ENCODE data around the gene TINCR. TPM values are rescaled to one million over a fixed set of nuclear protein-coding genes. Genes with fewer than 3 reads are reported as not detected.

The TINCR gene
- total RNA-seq, 3 donors from 2014 or later (not counting 1 experiment from before 2014, with no cell fraction given): 1.6 to 2.2 (median 1.7) TPM

- DNase-seq: peak in 1 of 2 donors; percentile 18
- H3K4me3 Mint-ChIP-seq: no peak overlapping the region
- intact Hi-C loops (cut with micrococcal nuclease): no loop called here
These were observed 32.8 kb downstream of the TINCR start for GRCh38 chr19:5534787-5535586.

GRCh38 chr19:5533257-5533656 is 34.5 kb downstream of the TINCR start:
- Mint-ChIP-seq H3K4me3 (no peak overlapping the region), H3K27me3 (ENCODE audit: low read depth in 2 of 2) (peaks cover 7 to 16% of the 10 kb centered on the region in 2 donors), H3K4me1 (no peaks in the 10 kb centered on the region), H3K27ac (no peak overlapping the region), H3K36me3 (peaks cover 8% of the 10 kb centered on the region), H3K9me3 (peaks cover 3 to 8% of the 10 kb centered on the region in 2 donors)
- DNase-seq (no peak), ATAC-seq (no peak)
- no peak for TF ChIP-seq CTCF (IDR thresholded peaks at IDR 0.05)
- no peak overlapping the region for H3K4me3 ChIP-seq (ENCODE audit: low read length)
- intact Hi-C loops (cut with micrococcal nuclease): no loop called here
- H3K4me1 ChIP-seq (ENCODE audit: control insufficient read depth, insufficient read depth, low read length): no peaks in the 10 kb centered on the region
- H3K36me3 ChIP-seq (ENCODE audit: control insufficient read depth, insufficient read depth, low read length): no peaks in the 10 kb centered on the region
- 98% methylated on average over 3 of the region's 3 CpGs for WGBS (ENCODE audit: insufficient coverage)
- peaks cover 7% of the 10 kb centered on the region for H3K27me3 ChIP-seq (ENCODE audit: control insufficient read depth, insufficient read depth, low read length)
- no peak overlapping the region for H3K27ac ChIP-seq (ENCODE audit: low read length)
- peaks cover 20% of the 10 kb centered on the region for H3K9me3 ChIP-seq (ENCODE audit: control insufficient read depth, insufficient read depth, low read length)

More at GRCh38 chr19:5534787-5535586, 32.8 kb downstream of the TINCR start:
- no peak for ATAC-seq
- peak; percentile 21 for TF ChIP-seq CTCF (IDR thresholded peaks at IDR 0.05)
- 78% methylated on average over 9 of the region's 9 CpGs for WGBS (ENCODE audit: insufficient coverage)
- H3K9me3 Mint-ChIP-seq: peaks cover 3 to 8% of the 10 kb centered on the region in 2 donors
- peaks cover 8% of the 10 kb centered on the region for H3K36me3 Mint-ChIP-seq
- H3K36me3 ChIP-seq (ENCODE audit: control insufficient read depth, insufficient read depth, low read length): no peaks in the 10 kb centered on the region
- no peak overlapping the region for H3K27ac ChIP-seq (ENCODE audit: low read length)
- no peaks in the 10 kb centered on the region for H3K4me1 ChIP-seq (ENCODE audit: control insufficient read depth, insufficient read depth, low read length)
- H3K27me3 Mint-ChIP-seq (ENCODE audit: low read depth in 2 of 2): peaks cover 7 to 18% of the 10 kb centered on the region in 2 donors
- H3K4me3 ChIP-seq (ENCODE audit: low read length): no peak overlapping the region
- peaks cover 20% of the 10 kb centered on the region for H3K9me3 ChIP-seq (ENCODE audit: control insufficient read depth, insufficient read depth, low read length)
- no peaks in the 10 kb centered on the region for H3K4me1 Mint-ChIP-seq
- H3K27me3 ChIP-seq (ENCODE audit: control insufficient read depth, insufficient read depth, low read length): peaks cover 7% of the 10 kb centered on the region
- H3K27ac Mint-ChIP-seq: no peak overlapping the region

GRCh38 chr19:5530701-5531100 is 37.1 kb downstream of the TINCR start:
- H3K27me3 Mint-ChIP-seq (ENCODE audit: low read depth in 2 of 2): peaks cover under 1 to 6% of the 10 kb centered on the region in 2 donors
- no peak overlapping the region for H3K27ac Mint-ChIP-seq
- peaks cover 8% of the 10 kb centered on the region for H3K36me3 Mint-ChIP-seq
- no peak overlapping the region for H3K4me3 Mint-ChIP-seq
- Histone ChIP-seq H3K4me1 (ENCODE audit: control insufficient read depth, insufficient read depth, low read length) (no peaks in the 10 kb centered on the region), H3K36me3 (ENCODE audit: control insufficient read depth, insufficient read depth, low read length) (no peaks in the 10 kb centered on the region), H3K27me3 (ENCODE audit: control insufficient read depth, insufficient read depth, low read length) (no peaks in the 10 kb centered on the region), H3K9me3 (ENCODE audit: control insufficient read depth, insufficient read depth, low read length) (peaks cover 20% of the 10 kb centered on the region), H3K27ac (ENCODE audit: low read length) (no peak overlapping the region), H3K4me3 (ENCODE audit: low read length) (no peak overlapping the region)
- no peak for DNase-seq
- H3K9me3 Mint-ChIP-seq: peaks cover 3 to 8% of the 10 kb centered on the region in 2 donors
- 85% methylated on average over 11 of the region's 11 CpGs for WGBS (ENCODE audit: insufficient coverage)
- no peaks in the 10 kb centered on the region for H3K4me1 Mint-ChIP-seq
- no peak for TF ChIP-seq CTCF (IDR thresholded peaks at IDR 0.05)
- intact Hi-C loops (cut with micrococcal nuclease): no loop called here
- ATAC-seq: no peak
